Neural progenitor cell (in vitro differentiated cells): ENCODE data around the gene CDH11. TPM values are rescaled to one million over a fixed set of nuclear protein-coding genes. Genes with fewer than 3 reads are reported as not detected.

Experiments used
- DNase-seq: peaks from one replicate; pipeline ENCODE4 v3.0.0-alpha.2; 2016; ENCODE audit warnings: low spot score
- H2AFZ ChIP-seq: fragments of 200-600 bp; sonication (generic); replicated peaks from 2 replicates; pipeline ENCODE4 v1.6.1; 2016; ENCODE audit warnings: antibody characterized with exemption
- H3F3A ChIP-seq: fragments of 200-600 bp; sonication (generic); 2 replicates; pipeline ENCODE4 v1.6.1; 2016; ENCODE audit warnings: antibody characterized with exemption, low read depth
- H3K27ac ChIP-seq: fragments of 200-600 bp; sonication (generic); 2 replicates; pipeline ENCODE4 v1.5.1; 2016; ENCODE audit warnings: mild to moderate bottlenecking
- H3K27me3 ChIP-seq: fragments of 200-600 bp; sonication (generic); 2 replicates; pipeline ENCODE4 v1.6.1; 2016; ENCODE audit warnings: mild to moderate bottlenecking, moderate library complexity
- H3K36me3 ChIP-seq: fragments of 200-600 bp; sonication (generic); 2 replicates; pipeline ENCODE4 v1.5.1; 2016
- H3K4me1 ChIP-seq: fragments of 200-600 bp; sonication (generic); 2 replicates; pipeline ENCODE4 v1.6.1; 2016; ENCODE audit warnings: mixed run types
- H3K4me2 ChIP-seq: fragments of 200-600 bp; sonication (generic); 2 replicates; pipeline ENCODE4 v1.6.1; 2016
- H3K4me3 ChIP-seq: fragments of 200-600 bp; sonication (generic); 2 replicates; pipeline ENCODE4 v1.5.1; 2016
- H3K79me2 ChIP-seq: fragments of 200-600 bp; sonication (generic); 2 replicates; pipeline ENCODE4 v1.6.1; 2016; ENCODE audit warnings: low read depth
- H3K9ac ChIP-seq: fragments of 200-600 bp; sonication (generic); 2 replicates; pipeline ENCODE4 v1.6.1; 2016
- H3K9me3 ChIP-seq: fragments of 200-600 bp; sonication (generic); 2 replicates; pipeline ENCODE4 v1.5.1; 2016; ENCODE audit warnings: low read depth
- H4K20me1 ChIP-seq: fragments of 200-600 bp; sonication (generic); 2 replicates; pipeline ENCODE4 v1.6.1; 2016; ENCODE audit warnings: low read depth
- H3K27ac Mint-ChIP-seq: 3 replicates; pipeline ENCODE4 v1.8.0; 2021; ENCODE audit warnings: mixed read lengths
- H3K27me3 Mint-ChIP-seq: 2 replicates; pipeline ENCODE4 v1.8.0; 2022; ENCODE audit warnings: low read depth, mild to moderate bottlenecking, inconsistent platforms, moderate library complexity, mixed read lengths; ENCODE audit not compliant: insufficient read depth
- H3K36me3 Mint-ChIP-seq: 3 replicates; pipeline ENCODE4 v1.8.0; 2021; ENCODE audit warnings: mixed read lengths
- H3K4me1 Mint-ChIP-seq: 3 replicates; pipeline ENCODE4 v1.8.0; 2021; ENCODE audit warnings: mixed read lengths
- H3K4me3 Mint-ChIP-seq: 3 replicates; pipeline ENCODE4 v1.8.0; 2021; ENCODE audit warnings: mild to moderate bottlenecking, moderate library complexity, mixed read lengths
- H3K9me3 Mint-ChIP-seq: 3 replicates; pipeline ENCODE4 v1.8.0; 2020; ENCODE audit warnings: mixed read lengths
- CTCF ChIP-seq: fragments of 200-600 bp; sonication (generic); IDR thresholded peaks from 2 replicates; pipeline ENCODE4 v1.5.1; 2017; ENCODE audit warnings: antibody characterized with exemption, mild to moderate bottlenecking
- EZH2 ChIP-seq: fragments of 200-600 bp; sonication (generic); IDR thresholded peaks from 2 replicates; pipeline ENCODE4 v1.6.1; 2017; ENCODE audit warnings: antibody characterized with exemption, mild to moderate bottlenecking, moderate library complexity
- EZH2phosphoT487 ChIP-seq: fragments of 200-600 bp; sonication (generic); IDR thresholded peaks from 2 replicates; pipeline ENCODE4 v1.6.1; 2017; ENCODE audit warnings: antibody characterized with exemption
- total RNA-seq: library from RNA; depleted of rRNA; stranded (reverse); fragments of >200 nt; gene quantifications from 2 replicates; pipeline ENCODE4 v1.2.3, GENCODE V29; 2015; ENCODE audit warnings: low replicate concordance

Gene CDH11
- total RNA-seq, 1 donor from 2014 or later = 98.5 TPM

DNA sequence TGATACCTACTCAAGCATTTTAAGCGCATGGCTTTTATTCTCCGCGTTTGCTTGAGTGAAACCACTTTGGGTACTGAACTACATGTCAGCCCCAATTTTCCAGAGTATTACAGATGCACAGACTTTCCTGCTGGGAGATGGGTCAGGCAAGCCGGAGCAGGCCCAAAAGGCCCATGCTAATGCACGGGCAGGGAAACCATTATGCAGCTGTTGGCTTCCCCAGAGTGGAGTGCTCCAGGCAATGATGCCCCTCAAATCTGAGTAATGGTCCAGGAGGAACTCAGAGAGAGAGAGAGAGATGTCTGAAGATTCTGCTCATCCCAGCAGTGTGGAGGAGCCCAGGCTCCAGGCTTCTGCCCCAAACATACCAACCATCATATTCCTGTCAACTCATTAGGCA lies 80.2 kb downstream of the CDH11 start:
- Mint-ChIP-seq H3K27me3 (peaks cover 2% of the 10 kb centered on the region), H3K4me1 (peaks cover 32% of the 10 kb centered on the region), H3K4me3 (no peak overlapping the region), H3K27ac (no peak overlapping the region), H3K36me3 (peaks cover 17% of the 10 kb centered on the region), H3K9me3 (peaks cover 5% of the 10 kb centered on the region)
- DNase-seq = no peak
- Histone ChIP-seq H3K79me2 (peaks cover 12% of the 10 kb centered on the region), H3K9me3 (no peaks in the 10 kb centered on the region), H3K36me3 (no peaks in the 10 kb centered on the region), H3K4me1 (peaks cover 31% of the 10 kb centered on the region), H2AFZ (no peak overlapping the region), H3K4me3 (no peak overlapping the region), H3K27me3 (no peaks in the 10 kb centered on the region), H3F3A (peaks cover 28% of the 10 kb centered on the region), H4K20me1 (peaks cover 45% of the 10 kb centered on the region), H3K9ac (no peak overlapping the region), H3K4me2 (no peak overlapping the region), H3K27ac (no peak overlapping the region)
- TF ChIP-seq CTCF = no peak
- TF ChIP-seq EZH2 = no peak
- TF ChIP-seq EZH2phosphoT487 = no peak

GRCh38 chr16:65038100-65038499 lies 83.8 kb downstream of the CDH11 start:
- Histone ChIP-seq H3K27ac (peak overlapping the region; percentile 89), H3K4me3 (peak overlapping the region; percentile 23), H3K36me3 (no peaks in the 10 kb centered on the region), H3K4me2 (peak overlapping the region; percentile 78), H3K79me2 (peaks cover 36% of the 10 kb centered on the region), H3F3A (peaks cover 33% of the 10 kb centered on the region), H4K20me1 (peaks cover 48% of the 10 kb centered on the region), H3K4me1 (peaks cover 41% of the 10 kb centered on the region), H3K27me3 (no peaks in the 10 kb centered on the region), H2AFZ (no peak overlapping the region), H3K9me3 (no peaks in the 10 kb centered on the region), H3K9ac (no peak overlapping the region)
- TF ChIP-seq EZH2 (no peak), EZH2phosphoT487 (peak; percentile 54), CTCF (no peak)
- Mint-ChIP-seq H3K27me3 (peaks cover 2% of the 10 kb centered on the region), H3K9me3 (peaks cover 5% of the 10 kb centered on the region), H3K36me3 (peaks cover 17% of the 10 kb centered on the region), H3K4me1 (peaks cover 33% of the 10 kb centered on the region), H3K4me3 (peak overlapping the region; percentile 67), H3K27ac (peak overlapping the region; percentile 59)
- peak; percentile 72 for DNase-seq

- Histone ChIP-seq H3F3A (peaks cover 33% of the 10 kb centered on the region), H3K4me1 (peaks cover 41% of the 10 kb centered on the region), H3K27me3 (no peaks in the 10 kb centered on the region), H2AFZ (no peak overlapping the region), H3K36me3 (no peaks in the 10 kb centered on the region), H3K79me2 (peaks cover 39% of the 10 kb centered on the region), H4K20me1 (peaks cover 52% of the 10 kb centered on the region), H3K4me3 (peak overlapping the region; percentile 23), H3K27ac (peak overlapping the region; percentile 89), H3K9me3 (no peaks in the 10 kb centered on the region), H3K9ac (no peak overlapping the region), H3K4me2 (peak overlapping the region; percentile 78)
- DNase-seq = peak; percentile 43
- Mint-ChIP-seq H3K36me3 (peaks cover 17% of the 10 kb centered on the region), H3K27me3 (peaks cover 2% of the 10 kb centered on the region), H3K4me3 (peak overlapping the region; percentile 68), H3K27ac (peak overlapping the region; percentile 85), H3K4me1 (peaks cover 35% of the 10 kb centered on the region), H3K9me3 (peaks cover 5% of the 10 kb centered on the region)
- TF ChIP-seq EZH2phosphoT487 (no peak), EZH2 (no peak), CTCF (no peak)
Measured at GRCh38 chr16:65037556-65037955, 84.3 kb downstream of the CDH11 start.
